Smooth muscle cell (in vitro differentiated cells): ENCODE results near the gene USP20. TPM values are rescaled to one million over a fixed set of nuclear protein-coding genes. Genes with fewer than 3 reads are reported as not detected.

Experiments used
- DNase-seq: peaks from one replicate; lab custom pipeline; 2025; ENCODE audit not compliant: unreplicated experiment; lab: John Stamatoyannopoulos, UW
- H2AFZ ChIP-seq: fragments of 200-600 bp; sonication (generic); 2 replicates; pipeline ENCODE4 v1.6.0; 2016; ENCODE audit warnings: antibody characterized with exemption, low read depth, mild to moderate bottlenecking
- H3F3A ChIP-seq: fragments of 200-600 bp; sonication (generic); 2 replicates; pipeline ENCODE4 v1.6.0; 2017; ENCODE audit warnings: antibody characterized with exemption, low read depth
- H3K27ac ChIP-seq: fragments of 200-600 bp; sonication (generic); 2 replicates; pipeline ENCODE4 v1.5.1; 2016; ENCODE audit warnings: low read depth, mild to moderate bottlenecking
- H3K27me3 ChIP-seq: fragments of 200-600 bp; sonication (generic); 2 replicates; pipeline ENCODE4 v1.6.1; 2016; ENCODE audit warnings: low read depth, mild to moderate bottlenecking
- H3K36me3 ChIP-seq: fragments of 200-600 bp; sonication (generic); 2 replicates; pipeline ENCODE4 v1.5.1; 2016; ENCODE audit warnings: low read depth
- H3K4me1 ChIP-seq: fragments of 200-600 bp; sonication (generic); 2 replicates; pipeline ENCODE4 v1.5.1; 2016; ENCODE audit warnings: low read depth
- H3K4me2 ChIP-seq: fragments of 200-600 bp; sonication (generic); 2 replicates; pipeline ENCODE4 v1.6.0; 2016; ENCODE audit warnings: mild to moderate bottlenecking
- H3K4me3 ChIP-seq: fragments of 200-600 bp; sonication (generic); 2 replicates; pipeline ENCODE4 v1.5.1; 2016; ENCODE audit warnings: mild to moderate bottlenecking
- H3K79me2 ChIP-seq: fragments of 200-600 bp; sonication (generic); 2 replicates; pipeline ENCODE4 v1.6.0; 2016; ENCODE audit warnings: low read depth, mild to moderate bottlenecking
- H3K9ac ChIP-seq: fragments of 200-600 bp; sonication (generic); 2 replicates; pipeline ENCODE4 v1.6.0; 2016; ENCODE audit warnings: low read depth
- H3K9me3 ChIP-seq: fragments of 200-600 bp; sonication (generic); replicated peaks from 2 replicates; pipeline ENCODE4 v1.5.1; 2016; ENCODE audit warnings: low read depth
- H4K20me1 ChIP-seq: fragments of 200-600 bp; sonication (generic); 2 replicates; pipeline ENCODE4 v1.6.0; 2016; ENCODE audit warnings: low read depth
- WGBS: methylation state at CpG from one replicate; pipeline ENCODE4 v1.1.7; 2016; ENCODE audit warnings: low lambda C conversion rate; 5-methylcytosine and 5-hydroxymethylcytosine counted together
- polyA plus RNA-seq: library from polyadenylated mRNA; unstranded; fragments of >200 nt; fragmentation: Nextera tagmentation; extraction: Ambion mirVana; gene quantifications from 2 replicates; pipeline ENCODE4 v1.2.1, GENCODE V29; 2016
- total RNA-seq: library from RNA; depleted of rRNA; stranded (reverse); fragments of >200 nt; gene quantifications from 2 replicates; pipeline ENCODE4 v1.2.3, GENCODE V29; 2014
- TF ChIP-seq, protein P1 (sequence below): fragments of 200-600 bp; sonication (generic); IDR thresholded peaks from 2 replicates; pipeline ENCODE4 v1.5.1; 2017; ENCODE audit warnings: borderline replicate concordance, mild to moderate bottlenecking, antibody characterized with exemption; ENCODE audit not compliant: insufficient read depth, poor library complexity, severe bottlenecking

The USP20 gene
- total and polyA plus RNA-seq, 2 experiments from 2014 or later = 14.6 to 29.7 TPM

DNA sequence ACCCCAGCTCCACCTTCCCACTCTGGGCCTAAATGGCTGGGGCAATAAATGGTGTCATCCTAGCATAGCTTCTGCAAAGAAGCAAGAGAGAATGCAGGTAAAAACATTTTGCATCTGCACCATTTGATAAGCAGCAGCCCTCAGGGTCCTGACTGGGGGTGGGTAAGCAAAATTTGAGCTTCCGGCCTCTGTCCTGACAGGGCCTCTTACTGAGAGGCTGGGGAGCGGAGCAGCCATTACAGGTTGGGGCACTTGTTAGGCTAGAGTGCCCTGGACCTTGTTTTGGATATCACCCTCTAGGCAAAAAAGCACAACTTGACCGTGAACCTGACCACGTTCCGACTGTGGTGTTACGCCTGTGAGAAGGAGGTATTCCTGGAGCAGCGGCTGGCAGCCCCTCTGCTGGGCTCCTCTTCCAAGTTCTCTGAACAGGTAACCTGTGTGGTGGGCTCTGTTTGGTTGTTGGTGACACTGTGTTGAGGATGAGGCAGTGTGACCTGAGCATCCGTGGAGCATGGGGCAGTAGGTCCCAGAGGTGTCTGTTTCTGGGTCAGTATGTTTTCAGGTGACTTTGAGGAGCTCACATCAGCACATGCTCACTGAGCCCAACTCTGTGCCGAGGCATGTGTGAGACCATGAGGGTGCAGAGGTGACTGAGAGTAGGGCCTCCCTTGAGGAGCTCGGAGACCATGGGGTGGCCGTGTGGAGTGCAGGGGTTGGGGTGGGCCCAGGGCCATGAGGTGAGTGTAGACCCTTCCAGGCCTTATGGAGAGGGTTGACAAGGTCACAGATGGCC, 23.1 kb downstream of the USP20 start:
- no peaks in the 10 kb centered on the region for H3F3A ChIP-seq
- H3K4me2 ChIP-seq = no peak overlapping the region
- H3K27me3 ChIP-seq = no peaks in the 10 kb centered on the region
- H3K9ac ChIP-seq = no peak overlapping the region
- 90% methylated on average over 11 of the region's 11 CpGs for WGBS
- no peak for DNase-seq
- H3K9me3 ChIP-seq = no peaks in the 10 kb centered on the region
- no peaks in the 10 kb centered on the region for H3K79me2 ChIP-seq
- no peaks in the 10 kb centered on the region for H3K36me3 ChIP-seq
- no peak overlapping the region for H3K27ac ChIP-seq
- no peaks in the 10 kb centered on the region for H4K20me1 ChIP-seq
- H3K4me1 ChIP-seq = no peaks in the 10 kb centered on the region
- TF ChIP-seq, protein P1, sequence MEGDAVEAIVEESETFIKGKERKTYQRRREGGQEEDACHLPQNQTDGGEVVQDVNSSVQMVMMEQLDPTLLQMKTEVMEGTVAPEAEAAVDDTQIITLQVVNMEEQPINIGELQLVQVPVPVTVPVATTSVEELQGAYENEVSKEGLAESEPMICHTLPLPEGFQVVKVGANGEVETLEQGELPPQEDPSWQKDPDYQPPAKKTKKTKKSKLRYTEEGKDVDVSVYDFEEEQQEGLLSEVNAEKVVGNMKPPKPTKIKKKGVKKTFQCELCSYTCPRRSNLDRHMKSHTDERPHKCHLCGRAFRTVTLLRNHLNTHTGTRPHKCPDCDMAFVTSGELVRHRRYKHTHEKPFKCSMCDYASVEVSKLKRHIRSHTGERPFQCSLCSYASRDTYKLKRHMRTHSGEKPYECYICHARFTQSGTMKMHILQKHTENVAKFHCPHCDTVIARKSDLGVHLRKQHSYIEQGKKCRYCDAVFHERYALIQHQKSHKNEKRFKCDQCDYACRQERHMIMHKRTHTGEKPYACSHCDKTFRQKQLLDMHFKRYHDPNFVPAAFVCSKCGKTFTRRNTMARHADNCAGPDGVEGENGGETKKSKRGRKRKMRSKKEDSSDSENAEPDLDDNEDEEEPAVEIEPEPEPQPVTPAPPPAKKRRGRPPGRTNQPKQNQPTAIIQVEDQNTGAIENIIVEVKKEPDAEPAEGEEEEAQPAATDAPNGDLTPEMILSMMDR = no peak
- no peak overlapping the region for H3K4me3 ChIP-seq
- H2AFZ ChIP-seq = no peak overlapping the region

DNA sequence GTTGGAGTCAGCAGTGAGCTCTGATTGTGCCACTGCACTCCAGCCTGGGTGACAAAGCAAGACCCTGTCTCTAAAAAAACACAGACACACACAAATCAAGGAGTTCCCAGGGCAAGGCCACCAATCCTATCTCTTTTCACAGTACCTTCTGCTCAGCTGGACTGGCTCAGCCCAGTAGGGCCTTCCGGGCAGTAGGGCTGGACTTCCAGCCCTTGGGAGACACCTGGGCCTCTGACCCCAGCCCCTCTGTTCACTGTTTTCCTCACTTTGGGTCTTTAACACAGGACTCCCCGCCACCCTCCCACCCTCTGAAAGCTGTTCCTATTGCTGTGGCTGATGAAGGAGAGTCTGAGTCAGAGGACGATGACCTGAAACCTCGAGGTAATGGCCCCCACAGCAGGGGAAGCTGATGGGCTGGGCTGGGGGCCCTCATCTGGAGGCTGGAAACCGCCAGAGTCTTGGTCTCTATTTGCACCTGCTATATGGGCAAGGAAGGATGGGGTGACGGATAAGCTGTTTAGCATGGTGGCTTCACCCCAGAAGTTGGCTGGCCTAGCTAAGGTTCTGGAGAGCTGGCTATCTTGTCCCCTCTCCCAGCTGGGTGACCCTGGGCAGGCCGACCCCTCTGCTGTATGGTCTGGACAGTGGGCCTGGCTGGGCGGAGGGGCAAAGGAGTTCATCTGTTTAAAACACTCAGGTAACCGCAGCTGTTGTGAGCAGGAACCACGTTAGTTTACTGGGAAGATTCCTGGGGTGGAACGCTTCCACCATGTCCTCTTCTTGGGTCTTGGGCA, 25.6 kb downstream of the USP20 start:
- no peaks in the 10 kb centered on the region for H3K36me3 ChIP-seq
- no peak for DNase-seq

DNA sequence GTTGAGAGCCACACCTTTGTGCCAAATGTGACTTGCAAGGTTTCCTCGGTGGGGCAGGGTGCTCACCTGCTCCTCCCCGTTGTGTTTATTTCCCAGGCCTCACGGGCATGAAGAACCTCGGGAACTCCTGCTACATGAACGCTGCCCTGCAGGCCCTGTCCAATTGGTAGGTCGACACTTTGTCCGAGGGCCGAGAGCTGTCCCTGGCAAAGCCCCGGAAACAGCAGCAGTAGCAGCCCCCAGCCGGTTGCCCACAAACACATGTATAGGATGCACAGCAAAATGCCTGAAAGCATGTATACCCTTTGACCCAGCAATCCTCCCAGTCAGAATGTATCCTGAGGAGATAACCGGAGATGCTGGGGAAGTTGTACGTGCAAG, 26.2 kb downstream of the USP20 start:
- DNase-seq = no peak
- TF ChIP-seq, protein P1 = no peak
- Histone ChIP-seq H3K9ac (no peak overlapping the region), H3K9me3 (no peaks in the 10 kb centered on the region), H3K4me3 (no peak overlapping the region), H3K36me3 (no peaks in the 10 kb centered on the region), H3K4me1 (no peaks in the 10 kb centered on the region), H3K79me2 (no peaks in the 10 kb centered on the region), H3F3A (no peaks in the 10 kb centered on the region), H2AFZ (no peak overlapping the region), H3K4me2 (no peak overlapping the region), H3K27me3 (no peaks in the 10 kb centered on the region), H4K20me1 (no peaks in the 10 kb centered on the region), H3K27ac (no peak overlapping the region)
- WGBS = 89% methylated on average over 12 of the region's 12 CpGs

More for the DNA sequence above, 25.6 kb downstream of the USP20 start:
- TF ChIP-seq, protein P1 = no peak
- Histone ChIP-seq H3K4me1 (no peaks in the 10 kb centered on the region), H3K4me3 (no peak overlapping the region), H3K4me2 (no peak overlapping the region), H4K20me1 (no peaks in the 10 kb centered on the region), H3K79me2 (no peaks in the 10 kb centered on the region), H3K9me3 (no peaks in the 10 kb centered on the region), H3K27ac (no peak overlapping the region), H3F3A (no peaks in the 10 kb centered on the region), H2AFZ (no peak overlapping the region), H3K9ac (no peak overlapping the region), H3K27me3 (no peaks in the 10 kb centered on the region)
- WGBS = 78% methylated on average over 11 of the region's 11 CpGs
